HEK293 (cell line): Measurements from ENCODE around the gene LY9.

Source experiments
- GLIS1 ChIP-seq: fragments of 450-650 bp; formaldehyde crosslinking; IDR thresholded peaks from 2 replicates; pipeline ENCODE4 v1.5.1; 2016; ENCODE audit warnings: missing biosample characterization, missing genetic modification characterization
- KLF1 ChIP-seq: fragments of 450-650 bp; formaldehyde crosslinking; IDR thresholded peaks from 2 replicates; pipeline ENCODE4 v1.5.1; 2016; ENCODE audit warnings: missing biosample characterization, missing genetic modification characterization
- ZBTB11 ChIP-seq: fragments of 450-650 bp; formaldehyde crosslinking; conservative IDR thresholded peaks from 2 replicates; pipeline ENCODE4 v1.5.1; 2016; ENCODE audit warnings: low read depth, missing biosample characterization, missing genetic modification characterization
- ZFP37 ChIP-seq: fragments of 450-650 bp; formaldehyde crosslinking; IDR thresholded peaks from 2 replicates; pipeline ENCODE4 v1.5.1; 2016; ENCODE audit warnings: missing biosample characterization, missing genetic modification characterization
- ZFP41 ChIP-seq: fragments of 450-650 bp; formaldehyde crosslinking; IDR thresholded peaks from 2 replicates; pipeline ENCODE4 v1.5.1; 2016; ENCODE audit warnings: missing biosample characterization, missing genetic modification characterization, borderline replicate concordance
- ZNF174 ChIP-seq: fragments of 450-650 bp; formaldehyde crosslinking; IDR thresholded peaks from 2 replicates; pipeline ENCODE4 v1.5.0; 2017; ENCODE audit warnings: missing biosample characterization, mild to moderate bottlenecking, missing genetic modification characterization
- ZNF292 ChIP-seq: fragments of 450-650 bp; formaldehyde crosslinking; IDR thresholded peaks from 2 replicates; pipeline ENCODE4 v1.5.1; 2016; ENCODE audit warnings: low read depth, missing biosample characterization, missing genetic modification characterization, borderline replicate concordance
- ZNF423 ChIP-seq: fragments of 450-650 bp; formaldehyde crosslinking; IDR thresholded peaks from 2 replicates; pipeline ENCODE4 v1.5.1; 2016; ENCODE audit warnings: missing biosample characterization, missing genetic modification characterization
- ZNF549 ChIP-seq: fragments of 450-650 bp; IDR thresholded peaks from 2 replicates; pipeline ENCODE4 v1.5.1; 2018; ENCODE audit warnings: missing biosample characterization, missing genetic modification characterization, mild to moderate bottlenecking, inconsistent platforms, moderate library complexity
- TF ChIP-seq, protein P1 (sequence below): fragments of 450-650 bp; formaldehyde crosslinking; IDR thresholded peaks from 2 replicates; pipeline ENCODE4 v1.5.1; 2016; ENCODE audit warnings: missing biosample characterization, missing genetic modification characterization
- TF ChIP-seq, protein P2 (sequence below): fragments of 450-650 bp; formaldehyde crosslinking; IDR thresholded peaks from 2 replicates; pipeline ENCODE4 v1.5.1; 2016; ENCODE audit warnings: missing biosample characterization, missing genetic modification characterization
- TF ChIP-seq, protein P3 (sequence below): IDR thresholded peaks from 2 replicates; pipeline ENCODE4 v1.6.1; 2011; ENCODE audit warnings: mild to moderate bottlenecking, low read depth, low read length, borderline replicate concordance
- TF ChIP-seq, protein P4 (sequence below): fragments of 450-650 bp; formaldehyde crosslinking; IDR thresholded peaks from 2 replicates; pipeline ENCODE4 v1.5.1; 2016; ENCODE audit warnings: missing biosample characterization, missing genetic modification characterization, borderline replicate concordance

DNA sequence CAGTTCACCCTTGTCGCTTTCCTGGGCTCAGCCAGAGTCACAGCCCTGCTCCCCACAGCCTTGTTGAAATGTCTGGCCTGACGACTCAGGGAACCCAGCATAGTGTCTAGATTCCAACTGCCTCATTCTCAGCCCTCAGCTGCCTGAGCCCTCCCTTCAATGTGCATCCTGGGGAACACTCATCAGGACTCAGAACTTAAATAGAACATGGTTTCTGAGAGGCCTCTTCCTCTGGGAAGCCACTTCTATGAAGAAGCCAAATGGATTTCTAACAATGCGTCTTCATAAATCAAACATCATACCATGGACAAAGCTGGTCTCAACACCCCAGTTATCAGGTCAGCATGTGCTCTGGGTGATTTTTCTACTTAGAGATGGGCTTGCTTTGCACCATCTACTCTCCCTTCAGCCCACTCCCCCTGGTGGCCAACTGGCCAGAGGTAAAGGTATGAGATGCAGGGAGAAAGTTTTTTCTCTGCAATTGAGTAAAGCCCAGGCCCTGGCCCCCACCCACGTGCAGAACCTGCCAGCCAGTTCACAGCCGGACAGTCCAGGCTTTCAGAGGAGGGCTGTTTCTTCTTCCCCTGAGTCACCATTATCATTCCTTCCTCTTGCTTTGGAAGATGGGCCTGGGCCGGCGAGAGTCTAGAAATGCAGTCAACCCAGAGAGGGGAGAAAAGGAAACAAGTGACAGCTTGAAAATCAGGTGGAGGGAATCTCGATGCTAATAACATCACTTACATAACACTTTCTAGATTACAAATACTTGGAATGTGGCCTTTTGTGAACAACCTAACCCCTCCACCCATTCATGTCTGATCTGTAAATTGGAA lies 34.6 kb downstream of the LY9 start:
- TF ChIP-seq ZNF174 (tag by site-specific recombination), result no peak
- TF ChIP-seq, protein P1, sequence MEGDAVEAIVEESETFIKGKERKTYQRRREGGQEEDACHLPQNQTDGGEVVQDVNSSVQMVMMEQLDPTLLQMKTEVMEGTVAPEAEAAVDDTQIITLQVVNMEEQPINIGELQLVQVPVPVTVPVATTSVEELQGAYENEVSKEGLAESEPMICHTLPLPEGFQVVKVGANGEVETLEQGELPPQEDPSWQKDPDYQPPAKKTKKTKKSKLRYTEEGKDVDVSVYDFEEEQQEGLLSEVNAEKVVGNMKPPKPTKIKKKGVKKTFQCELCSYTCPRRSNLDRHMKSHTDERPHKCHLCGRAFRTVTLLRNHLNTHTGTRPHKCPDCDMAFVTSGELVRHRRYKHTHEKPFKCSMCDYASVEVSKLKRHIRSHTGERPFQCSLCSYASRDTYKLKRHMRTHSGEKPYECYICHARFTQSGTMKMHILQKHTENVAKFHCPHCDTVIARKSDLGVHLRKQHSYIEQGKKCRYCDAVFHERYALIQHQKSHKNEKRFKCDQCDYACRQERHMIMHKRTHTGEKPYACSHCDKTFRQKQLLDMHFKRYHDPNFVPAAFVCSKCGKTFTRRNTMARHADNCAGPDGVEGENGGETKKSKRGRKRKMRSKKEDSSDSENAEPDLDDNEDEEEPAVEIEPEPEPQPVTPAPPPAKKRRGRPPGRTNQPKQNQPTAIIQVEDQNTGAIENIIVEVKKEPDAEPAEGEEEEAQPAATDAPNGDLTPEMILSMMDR (tag by site-specific recombination), result peak; percentile 48
- no peak for TF ChIP-seq ZNF292 (tag by site-specific recombination)
- no peak for TF ChIP-seq ZFP41
- TF ChIP-seq ZBTB11 (tag by site-specific recombination), result no peak
- TF ChIP-seq ZNF549 (tag by site-specific recombination), result no peak
- TF ChIP-seq, protein P2, sequence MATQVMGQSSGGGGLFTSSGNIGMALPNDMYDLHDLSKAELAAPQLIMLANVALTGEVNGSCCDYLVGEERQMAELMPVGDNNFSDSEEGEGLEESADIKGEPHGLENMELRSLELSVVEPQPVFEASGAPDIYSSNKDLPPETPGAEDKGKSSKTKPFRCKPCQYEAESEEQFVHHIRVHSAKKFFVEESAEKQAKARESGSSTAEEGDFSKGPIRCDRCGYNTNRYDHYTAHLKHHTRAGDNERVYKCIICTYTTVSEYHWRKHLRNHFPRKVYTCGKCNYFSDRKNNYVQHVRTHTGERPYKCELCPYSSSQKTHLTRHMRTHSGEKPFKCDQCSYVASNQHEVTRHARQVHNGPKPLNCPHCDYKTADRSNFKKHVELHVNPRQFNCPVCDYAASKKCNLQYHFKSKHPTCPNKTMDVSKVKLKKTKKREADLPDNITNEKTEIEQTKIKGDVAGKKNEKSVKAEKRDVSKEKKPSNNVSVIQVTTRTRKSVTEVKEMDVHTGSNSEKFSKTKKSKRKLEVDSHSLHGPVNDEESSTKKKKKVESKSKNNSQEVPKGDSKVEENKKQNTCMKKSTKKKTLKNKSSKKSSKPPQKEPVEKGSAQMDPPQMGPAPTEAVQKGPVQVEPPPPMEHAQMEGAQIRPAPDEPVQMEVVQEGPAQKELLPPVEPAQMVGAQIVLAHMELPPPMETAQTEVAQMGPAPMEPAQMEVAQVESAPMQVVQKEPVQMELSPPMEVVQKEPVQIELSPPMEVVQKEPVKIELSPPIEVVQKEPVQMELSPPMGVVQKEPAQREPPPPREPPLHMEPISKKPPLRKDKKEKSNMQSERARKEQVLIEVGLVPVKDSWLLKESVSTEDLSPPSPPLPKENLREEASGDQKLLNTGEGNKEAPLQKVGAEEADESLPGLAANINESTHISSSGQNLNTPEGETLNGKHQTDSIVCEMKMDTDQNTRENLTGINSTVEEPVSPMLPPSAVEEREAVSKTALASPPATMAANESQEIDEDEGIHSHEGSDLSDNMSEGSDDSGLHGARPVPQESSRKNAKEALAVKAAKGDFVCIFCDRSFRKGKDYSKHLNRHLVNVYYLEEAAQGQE (tag by site-specific recombination), result no peak
- no peak for TF ChIP-seq KLF1 (tag by site-specific recombination)
- TF ChIP-seq ZFP37 (tag by site-specific recombination), result no peak
- TF ChIP-seq ZNF423 (tag by site-specific recombination), result no peak
- TF ChIP-seq GLIS1 (tag by site-specific recombination), result no peak
- TF ChIP-seq, protein P3, sequence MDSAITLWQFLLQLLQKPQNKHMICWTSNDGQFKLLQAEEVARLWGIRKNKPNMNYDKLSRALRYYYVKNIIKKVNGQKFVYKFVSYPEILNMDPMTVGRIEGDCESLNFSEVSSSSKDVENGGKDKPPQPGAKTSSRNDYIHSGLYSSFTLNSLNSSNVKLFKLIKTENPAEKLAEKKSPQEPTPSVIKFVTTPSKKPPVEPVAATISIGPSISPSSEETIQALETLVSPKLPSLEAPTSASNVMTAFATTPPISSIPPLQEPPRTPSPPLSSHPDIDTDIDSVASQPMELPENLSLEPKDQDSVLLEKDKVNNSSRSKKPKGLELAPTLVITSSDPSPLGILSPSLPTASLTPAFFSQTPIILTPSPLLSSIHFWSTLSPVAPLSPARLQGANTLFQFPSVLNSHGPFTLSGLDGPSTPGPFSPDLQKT, result no peak
- TF ChIP-seq, protein P4, sequence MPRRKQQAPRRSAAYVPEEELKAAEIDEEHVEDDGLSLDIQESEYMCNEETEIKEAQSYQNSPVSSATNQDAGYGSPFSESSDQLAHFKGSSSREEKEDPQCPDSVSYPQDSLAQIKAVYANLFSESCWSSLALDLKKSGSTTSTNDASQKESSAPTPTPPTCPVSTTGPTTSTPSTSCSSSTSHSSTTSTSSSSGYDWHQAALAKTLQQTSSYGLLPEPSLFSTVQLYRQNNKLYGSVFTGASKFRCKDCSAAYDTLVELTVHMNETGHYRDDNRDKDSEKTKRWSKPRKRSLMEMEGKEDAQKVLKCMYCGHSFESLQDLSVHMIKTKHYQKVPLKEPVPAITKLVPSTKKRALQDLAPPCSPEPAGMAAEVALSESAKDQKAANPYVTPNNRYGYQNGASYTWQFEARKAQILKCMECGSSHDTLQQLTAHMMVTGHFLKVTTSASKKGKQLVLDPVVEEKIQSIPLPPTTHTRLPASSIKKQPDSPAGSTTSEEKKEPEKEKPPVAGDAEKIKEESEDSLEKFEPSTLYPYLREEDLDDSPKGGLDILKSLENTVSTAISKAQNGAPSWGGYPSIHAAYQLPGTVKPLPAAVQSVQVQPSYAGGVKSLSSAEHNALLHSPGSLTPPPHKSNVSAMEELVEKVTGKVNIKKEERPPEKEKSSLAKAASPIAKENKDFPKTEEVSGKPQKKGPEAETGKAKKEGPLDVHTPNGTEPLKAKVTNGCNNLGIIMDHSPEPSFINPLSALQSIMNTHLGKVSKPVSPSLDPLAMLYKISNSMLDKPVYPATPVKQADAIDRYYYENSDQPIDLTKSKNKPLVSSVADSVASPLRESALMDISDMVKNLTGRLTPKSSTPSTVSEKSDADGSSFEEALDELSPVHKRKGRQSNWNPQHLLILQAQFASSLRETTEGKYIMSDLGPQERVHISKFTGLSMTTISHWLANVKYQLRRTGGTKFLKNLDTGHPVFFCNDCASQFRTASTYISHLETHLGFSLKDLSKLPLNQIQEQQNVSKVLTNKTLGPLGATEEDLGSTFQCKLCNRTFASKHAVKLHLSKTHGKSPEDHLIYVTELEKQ (tag by site-specific recombination), result no peak
